Duodenal mucosa (tissue), 2 donors: Measurements from ENCODE around the gene LMF2.

Source experiments
- H3K27ac ChIP-seq: one replicate; pipeline ENCODE4 v1.7.0; 2013; ENCODE audit warnings: low read depth, low read length
- H3K27me3 ChIP-seq, 2 donors: one replicate each; pipeline ENCODE4 v1.7.0; 2013; ENCODE audit warnings: low read length in 2 of 2, control low read depth in 1 of 2; ENCODE audit not compliant: insufficient read depth in 2 of 2, control insufficient read depth in 1 of 2
- H3K36me3 ChIP-seq, 2 donors: one replicate each; pipeline ENCODE4 v1.7.0; 2013; ENCODE audit warnings: low read length in 2 of 2, control low read depth in 1 of 2; ENCODE audit not compliant: insufficient read depth in 2 of 2, control insufficient read depth in 1 of 2
- H3K4me1 ChIP-seq, 2 donors: one replicate each; pipeline ENCODE4 v1.7.0; 2013; ENCODE audit warnings: low read length in 2 of 2, control low read depth in 1 of 2; ENCODE audit not compliant: insufficient read depth in 2 of 2, control insufficient read depth in 1 of 2
- H3K4me3 ChIP-seq, 2 donors: one replicate each; pipeline ENCODE4 v1.7.0; 2013; ENCODE audit warnings: low read length in 2 of 2, low read depth in 1 of 2
- H3K9ac ChIP-seq, 2 donors: one replicate each; pipeline ENCODE4 v1.7.0; 2013; ENCODE audit warnings: low read length in 2 of 2, low read depth in 1 of 2
- H3K9me3 ChIP-seq, 2 donors: one replicate each; pipeline ENCODE4 v1.7.0; 2013; ENCODE audit warnings: low read length in 2 of 2, control low read depth in 1 of 2; ENCODE audit not compliant: control insufficient read depth in 1 of 2

LMF2 gene

DNA sequence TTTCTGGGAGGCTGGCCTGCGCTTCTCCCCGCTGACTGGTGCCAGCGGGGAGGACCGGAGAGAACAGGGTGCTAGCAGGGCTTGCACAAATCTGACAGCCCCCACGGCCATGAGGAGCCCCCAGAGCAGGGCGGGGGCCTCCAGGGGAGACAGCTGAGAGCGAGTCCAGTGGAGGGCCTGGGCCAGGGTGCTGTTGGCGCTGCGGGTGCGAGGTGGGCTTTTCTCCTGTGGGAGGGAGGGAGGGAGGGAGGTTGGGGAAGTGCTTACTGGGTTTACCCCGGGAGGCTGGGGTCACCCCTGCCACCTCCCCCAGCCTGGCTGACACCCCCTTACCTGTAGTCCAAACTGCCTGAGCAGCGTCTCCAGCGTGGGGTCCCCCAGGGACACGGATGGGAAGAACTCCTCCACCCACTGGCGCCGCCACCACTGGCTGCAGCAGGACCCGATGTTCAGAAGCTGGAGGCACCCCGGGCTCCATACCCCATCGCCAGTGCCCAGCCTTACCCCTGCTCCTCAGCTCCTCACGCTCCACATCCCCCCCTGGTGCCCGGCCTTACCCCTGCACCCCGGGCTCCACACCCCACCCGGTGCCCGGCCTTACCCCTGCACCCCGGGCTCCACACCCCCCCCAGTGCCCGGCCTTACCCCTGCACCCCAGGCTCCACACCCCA is 3.9 kb downstream of the LMF2 start:
- Histone ChIP-seq H3K27ac (no peak overlapping the region), H3K9me3 (no peaks in the 10 kb centered on the region), H3K4me3 (no peak overlapping the region), H3K36me3 (peaks cover 6 to 21% of the 10 kb centered on the region in 2 donors), H3K9ac (no peak overlapping the region), H3K27me3 (no peaks in the 10 kb centered on the region), H3K4me1 (peaks cover 2 to 18% of the 10 kb centered on the region in 2 donors)

DNA sequence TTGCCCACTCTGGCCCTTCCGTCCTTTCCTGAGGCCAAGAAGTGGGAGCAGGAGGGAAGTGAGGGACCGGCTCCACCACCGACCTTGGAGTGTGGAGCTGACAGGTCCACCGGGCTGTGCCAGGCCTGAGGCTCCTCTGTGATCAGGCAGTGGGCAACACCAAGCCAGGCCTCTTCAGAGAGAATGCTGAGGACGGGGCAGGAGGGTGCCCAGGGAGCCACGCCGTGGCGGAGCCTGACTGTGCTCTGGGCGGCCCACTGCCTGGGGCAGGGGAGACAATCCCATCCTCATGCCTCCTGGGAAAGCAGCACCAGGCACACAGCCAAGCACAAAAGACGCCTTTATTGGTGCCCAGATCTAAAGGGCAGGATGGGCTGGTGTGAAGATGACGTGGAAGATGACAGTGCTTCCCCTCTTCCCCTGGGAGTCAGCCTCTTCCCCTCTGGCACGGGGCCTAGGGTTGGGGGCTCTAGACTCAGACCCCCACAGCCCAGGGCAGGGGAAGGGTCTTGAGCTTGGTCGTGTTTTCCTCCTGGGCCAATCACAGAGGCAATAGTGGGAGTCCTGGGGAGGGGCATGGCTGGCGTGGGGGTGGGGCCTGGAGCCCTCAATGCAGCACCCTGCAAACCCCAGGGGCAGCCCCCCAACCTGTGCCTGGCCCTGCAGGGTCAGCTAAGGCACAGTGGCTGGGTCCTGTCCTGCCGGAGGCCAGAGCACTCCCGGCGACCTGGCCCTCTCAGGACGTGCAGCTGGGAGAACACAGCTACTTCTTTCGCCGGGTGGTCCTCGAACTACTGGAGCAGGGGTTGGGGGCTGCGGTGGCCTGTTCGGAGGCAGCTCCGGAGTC is 4.7 kb downstream of the LMF2 start:
- no peak overlapping the region for H3K4me3 ChIP-seq
- H3K4me1 ChIP-seq = peaks cover 8 to 23% of the 10 kb centered on the region in 2 donors

DNA sequence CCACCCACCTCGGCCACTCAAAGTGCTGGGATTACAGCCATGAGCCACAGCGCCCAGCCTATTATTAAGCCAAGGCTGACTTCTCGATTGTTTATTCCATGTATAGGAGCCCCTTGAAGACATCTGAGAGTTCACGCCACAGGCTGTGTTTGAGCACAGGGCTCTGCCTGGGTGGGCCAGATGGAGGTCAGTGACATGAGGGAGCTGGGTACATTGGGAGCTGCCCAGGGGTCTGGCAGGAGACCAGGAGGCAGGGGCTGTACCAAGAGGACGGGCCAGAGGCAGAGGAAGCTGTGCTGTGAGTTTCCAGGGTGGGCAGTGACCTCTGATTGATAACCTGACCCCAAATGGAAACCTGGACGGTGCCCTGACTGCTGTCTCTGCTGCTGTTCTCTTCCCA is 5.4 kb downstream of the LMF2 start:
- peaks cover 11 to 28% of the 10 kb centered on the region in 2 donors for H3K4me1 ChIP-seq
- H3K9ac ChIP-seq = no peak overlapping the region
- H3K9me3 ChIP-seq = no peaks in the 10 kb centered on the region
- H3K36me3 ChIP-seq = peaks cover 6 to 21% of the 10 kb centered on the region in 2 donors
- no peak overlapping the region for H3K27ac ChIP-seq
- no peaks in the 10 kb centered on the region for H3K27me3 ChIP-seq
- no peak overlapping the region for H3K4me3 ChIP-seq

More for the DNA sequence above, 4.7 kb downstream of the LMF2 start:
- H3K9me3 ChIP-seq = no peaks in the 10 kb centered on the region
- H3K36me3 ChIP-seq = peaks cover 6 to 21% of the 10 kb centered on the region in 2 donors
- no peak overlapping the region for H3K27ac ChIP-seq
- no peak overlapping the region for H3K9ac ChIP-seq
- H3K27me3 ChIP-seq = no peaks in the 10 kb centered on the region

DNA sequence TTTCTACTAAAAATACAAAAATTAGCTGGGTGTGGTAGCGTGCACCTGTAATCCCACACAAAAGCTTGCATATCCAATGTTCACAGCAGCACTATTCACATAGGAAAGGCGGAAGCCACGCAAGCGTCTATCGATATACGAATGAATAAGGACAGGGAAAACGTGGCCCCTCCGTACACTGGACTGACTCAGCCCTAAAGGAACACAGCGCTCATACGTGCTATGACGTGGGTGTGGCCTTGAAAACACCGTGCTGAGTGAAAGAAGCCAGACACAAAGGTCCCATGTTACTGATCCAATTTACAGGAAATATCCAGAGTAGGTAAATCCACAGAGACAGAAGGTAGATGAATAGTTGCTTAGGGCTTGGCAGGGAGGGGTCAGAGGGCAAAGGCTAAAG is 7.0 kb downstream of the LMF2 start:
- Histone ChIP-seq H3K27ac (no peak overlapping the region), H3K36me3 (peaks cover 6 to 15% of the 10 kb centered on the region in 2 donors), H3K4me3 (no peak overlapping the region), H3K4me1 (peaks cover 11 to 15% of the 10 kb centered on the region in 2 donors), H3K9me3 (no peaks in the 10 kb centered on the region), H3K27me3 (no peaks in the 10 kb centered on the region), H3K9ac (no peak overlapping the region)

DNA sequence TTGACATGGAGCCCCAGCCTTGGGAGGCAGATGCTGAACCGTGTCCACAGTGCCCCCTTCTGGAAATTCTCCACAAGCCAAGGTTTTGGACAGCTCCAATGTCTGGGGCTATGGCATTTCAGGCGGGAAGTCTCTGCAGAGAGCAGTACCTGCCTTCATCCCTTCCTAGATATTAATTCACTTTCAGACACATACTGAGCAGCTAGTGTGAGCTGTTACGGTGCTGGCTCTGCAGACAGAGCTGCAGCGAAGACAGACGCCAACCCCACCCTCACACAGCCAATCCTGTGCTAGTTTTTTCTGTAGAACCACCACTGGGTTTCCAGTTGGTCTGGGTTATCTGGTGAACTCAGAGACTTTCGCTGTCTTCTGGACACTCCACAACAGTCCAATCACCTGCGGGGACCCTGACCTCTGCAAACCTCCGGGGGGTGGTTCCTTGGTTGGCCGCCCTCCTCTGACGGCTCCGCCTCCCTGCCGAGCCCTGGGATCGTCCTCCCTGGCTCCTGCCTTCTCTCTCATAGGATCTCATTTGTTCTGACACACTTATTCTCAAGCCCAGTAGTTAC is 9.1 kb downstream of the LMF2 start:
- H3K4me1 ChIP-seq = peaks cover 11 to 15% of the 10 kb centered on the region in 2 donors
- H3K9ac ChIP-seq = no peak overlapping the region
- no peak overlapping the region for H3K27ac ChIP-seq

DNA sequence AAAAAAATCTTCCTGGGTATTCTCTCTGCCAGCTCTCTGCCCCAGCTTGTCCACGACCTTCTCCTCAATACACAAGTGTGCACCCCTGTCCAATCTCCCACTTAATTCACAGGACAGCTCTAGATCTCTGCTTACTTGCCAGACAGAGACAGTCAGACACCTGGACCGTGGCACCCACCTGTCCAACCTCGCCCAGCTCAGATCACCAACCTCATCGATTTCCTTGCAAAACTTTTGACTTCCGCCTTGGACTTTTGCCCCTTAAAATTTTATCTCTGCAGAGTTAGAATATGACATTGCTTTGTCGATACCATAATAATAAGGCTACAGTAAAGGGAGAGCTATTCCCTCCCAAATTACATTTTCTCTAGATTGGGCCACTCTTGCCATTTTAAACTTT is 10.4 kb downstream of the LMF2 start:
- H3K4me1 ChIP-seq = peaks cover 11 to 15% of the 10 kb centered on the region in 2 donors
- no peaks in the 10 kb centered on the region for H3K36me3 ChIP-seq
- no peak overlapping the region for H3K27ac ChIP-seq
- no peak overlapping the region for H3K9ac ChIP-seq
- no peaks in the 10 kb centered on the region for H3K9me3 ChIP-seq
- no peak overlapping the region for H3K4me3 ChIP-seq
- H3K27me3 ChIP-seq = no peaks in the 10 kb centered on the region

More for the DNA sequence above, 9.1 kb downstream of the LMF2 start:
- Histone ChIP-seq H3K9me3 (no peaks in the 10 kb centered on the region), H3K36me3 (peaks cover 6 to 8% of the 10 kb centered on the region in 2 donors), H3K4me3 (no peak overlapping the region), H3K27me3 (no peaks in the 10 kb centered on the region)

DNA sequence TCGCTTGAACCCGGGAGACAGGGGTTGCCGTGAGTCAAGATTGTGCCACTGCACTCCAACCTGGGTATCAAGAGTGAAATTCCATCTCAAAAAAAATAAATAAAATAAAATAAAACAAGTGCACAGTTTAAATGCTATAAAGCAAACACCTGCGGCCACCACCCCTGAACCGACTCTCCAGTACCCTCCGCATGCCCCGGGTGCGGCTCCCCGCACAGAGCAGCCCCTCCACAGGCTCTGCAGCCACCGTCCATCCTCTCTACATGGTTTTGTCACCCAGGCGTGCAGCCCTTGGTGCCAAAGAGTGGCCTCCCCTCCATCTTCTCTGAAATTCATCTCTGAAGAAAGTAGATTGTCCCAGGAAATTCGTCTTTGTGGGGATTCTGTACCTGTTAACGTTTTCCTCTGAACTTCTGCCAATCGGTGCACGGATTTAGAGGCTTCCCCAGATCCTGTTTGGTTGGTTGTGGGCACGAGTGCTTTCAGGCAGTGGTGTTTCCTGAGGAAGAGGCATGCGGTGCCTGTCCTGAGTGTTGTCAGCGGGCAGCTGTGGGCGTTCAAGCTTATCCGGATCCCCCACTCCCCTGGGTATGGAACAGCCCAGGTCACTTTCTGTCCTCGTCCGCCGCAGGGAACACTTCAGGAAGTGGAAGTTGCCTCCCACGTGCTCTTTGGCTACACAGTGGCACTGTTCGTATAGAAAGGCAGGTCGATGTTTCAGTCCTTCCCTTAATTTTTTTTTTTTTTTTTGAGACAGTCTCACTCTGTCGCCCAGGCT is 16.8 kb downstream of the LMF2 start:
- no peaks in the 10 kb centered on the region for H3K9me3 ChIP-seq
- no peaks in the 10 kb centered on the region for H3K27me3 ChIP-seq
- H3K9ac ChIP-seq = no peak overlapping the region
- no peak overlapping the region for H3K4me3 ChIP-seq
- peaks cover 3 to 4% of the 10 kb centered on the region in 2 donors for H3K4me1 ChIP-seq
- H3K36me3 ChIP-seq = no peaks in the 10 kb centered on the region
- H3K27ac ChIP-seq = no peak overlapping the region

DNA sequence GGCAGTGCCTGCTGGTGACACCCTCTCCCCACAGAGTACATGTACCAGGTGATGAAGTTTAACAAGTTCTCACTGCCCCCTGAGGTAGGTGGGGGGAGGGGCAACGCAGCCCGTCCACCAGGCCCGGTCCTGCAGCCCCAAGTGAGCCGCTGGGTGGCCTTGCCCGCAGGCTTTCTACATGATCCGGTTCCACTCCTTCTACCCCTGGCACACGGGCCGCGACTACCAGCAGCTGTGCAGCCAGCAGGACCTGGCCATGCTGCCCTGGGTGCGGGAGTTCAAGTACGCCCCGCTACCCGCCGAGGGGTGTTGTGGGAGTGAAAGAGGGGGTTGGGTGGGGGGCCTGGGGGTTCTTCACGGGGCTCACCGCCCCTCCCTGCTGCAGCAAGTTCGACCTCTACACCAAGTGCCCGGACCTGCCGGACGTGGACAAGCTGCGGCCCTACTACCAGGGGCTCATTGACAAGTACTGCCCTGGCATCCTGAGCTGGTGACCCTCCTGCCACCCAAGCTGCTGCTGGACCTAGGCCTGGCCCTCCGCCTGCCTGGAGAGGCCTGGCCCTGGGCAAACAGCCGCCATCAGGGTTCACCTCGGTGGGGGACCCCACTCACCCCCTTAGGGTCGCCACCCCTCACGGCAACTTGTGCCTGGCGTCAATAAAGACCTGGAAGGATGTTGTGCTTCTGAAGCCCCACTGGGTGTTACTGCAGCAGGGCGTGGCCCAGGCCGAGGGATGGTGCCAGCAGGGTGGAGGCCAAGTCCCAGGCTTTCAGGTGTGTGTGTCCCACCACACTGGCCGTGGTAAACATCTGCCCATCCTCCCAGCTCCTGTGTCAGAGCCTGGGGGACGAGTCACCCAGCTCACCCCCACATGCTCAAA is 17.9 kb downstream of the LMF2 start:
- no peak overlapping the region for H3K9ac ChIP-seq
- H3K4me1 ChIP-seq = peaks cover 11 to 13% of the 10 kb centered on the region in 2 donors

DNA sequence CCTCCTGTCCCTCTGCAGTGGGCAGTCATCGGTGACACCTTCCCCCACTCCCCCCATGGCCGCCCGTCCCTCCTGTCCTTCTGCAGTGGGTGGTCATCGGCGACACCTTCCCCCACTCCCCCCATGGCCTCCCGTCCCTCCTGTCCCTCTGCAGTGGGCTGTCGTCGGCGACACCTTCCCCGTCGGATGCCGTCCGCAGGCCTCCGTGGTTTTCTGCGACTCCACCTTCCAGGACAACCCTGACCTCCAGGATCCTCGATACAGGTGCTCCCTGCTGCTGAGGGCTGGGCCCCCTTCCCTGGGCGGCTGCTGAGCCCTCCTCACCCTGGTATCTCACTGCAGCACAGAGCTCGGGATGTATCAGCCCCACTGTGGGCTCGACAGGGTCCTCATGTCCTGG is 18.6 kb downstream of the LMF2 start:
- Histone ChIP-seq H3K9ac (no peak overlapping the region), H3K27me3 (no peaks in the 10 kb centered on the region), H3K27ac (no peak overlapping the region), H3K4me1 (peaks cover 18 to 20% of the 10 kb centered on the region in 2 donors), H3K36me3 (no peaks in the 10 kb centered on the region), H3K9me3 (no peaks in the 10 kb centered on the region), H3K4me3 (no peak overlapping the region)

More for the DNA sequence above, 17.9 kb downstream of the LMF2 start:
- H3K4me3 ChIP-seq = no peak overlapping the region
- no peaks in the 10 kb centered on the region for H3K27me3 ChIP-seq
- no peaks in the 10 kb centered on the region for H3K9me3 ChIP-seq
- H3K36me3 ChIP-seq = no peaks in the 10 kb centered on the region
- no peak overlapping the region for H3K27ac ChIP-seq
